Neutrophil (primary cell): Measurements from ENCODE around the gene COL12A1.

Source experiments
- H3K27ac ChIP-seq: fragments of 200-600 bp; sonication (generic); 2 replicates; pipeline ENCODE4 v1.5.1; 2016; ENCODE audit warnings: mild to moderate bottlenecking, moderate library complexity
- H3K27me3 ChIP-seq: fragments of 200-600 bp; sonication (generic); 2 replicates; pipeline ENCODE4 v1.6.0; 2016; ENCODE audit warnings: mild to moderate bottlenecking
- H3K36me3 ChIP-seq: fragments of 200-600 bp; sonication (generic); 2 replicates; pipeline ENCODE4 v1.5.1; 2017
- H3K4me1 ChIP-seq, 2 experiments: fragments of 200-600 bp in 1 of 2; sonication (generic) in 1 of 2; 1 replicate in 1 of 2; 2 replicates in 1 of 2; pipeline versions ENCODE4 v1.5.1 to v1.6.1; 2013 to 2016; ENCODE audit warnings: low read depth in 1 of 2, low read length in 1 of 2, mild to moderate bottlenecking in 1 of 2, moderate library complexity in 1 of 2; ENCODE audit not compliant: control insufficient read depth in 1 of 2, insufficient read depth in 1 of 2
- H3K4me3 ChIP-seq, 2 experiments: fragments of 200-600 bp in 1 of 2; sonication (generic) in 1 of 2; 1 replicate in 1 of 2; 2 replicates in 1 of 2; pipeline ENCODE4 v1.5.1; 2013 to 2016; ENCODE audit warnings: low read depth in 1 of 2, low read length in 1 of 2, mild to moderate bottlenecking in 1 of 2, moderate library complexity in 1 of 2
- H3K9me3 ChIP-seq: fragments of 200-600 bp; sonication (generic); 2 replicates; pipeline ENCODE4 v1.5.1; 2016
- TF ChIP-seq, protein P1 (sequence below): fragments of 200-600 bp; sonication (generic); IDR thresholded peaks from 2 replicates; pipeline ENCODE4 v1.5.1; 2016; ENCODE audit warnings: antibody characterized with exemption

The COL12A1 gene

DNA sequence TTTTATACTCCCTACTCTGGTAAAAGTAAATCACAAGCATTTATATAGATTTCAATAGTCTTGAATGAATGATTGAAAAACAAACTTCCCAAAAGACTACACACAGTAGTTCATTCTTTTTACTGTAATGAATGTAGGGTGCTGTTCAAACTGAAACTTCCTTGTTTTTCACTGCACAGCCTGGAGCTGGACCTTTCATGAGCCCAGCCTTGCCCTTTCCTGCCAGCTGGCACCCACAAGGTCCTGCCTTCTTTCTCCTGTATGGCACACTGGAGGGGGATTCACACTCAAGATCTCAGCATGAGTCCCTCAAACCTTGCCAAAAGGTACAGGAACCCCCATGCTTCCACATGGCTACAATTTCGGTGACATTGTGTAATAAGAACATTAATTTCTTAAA lies 50.9 kb downstream of the COL12A1 start:
- Histone ChIP-seq H3K27ac (no peak overlapping the region), H3K9me3 (no peaks in the 10 kb centered on the region), H3K27me3 (no peaks in the 10 kb centered on the region), H3K36me3 (no peaks in the 10 kb centered on the region), H3K4me1 (no peaks in the 10 kb centered on the region), H3K4me3 (no peak overlapping the region)
- TF ChIP-seq, protein P1, sequence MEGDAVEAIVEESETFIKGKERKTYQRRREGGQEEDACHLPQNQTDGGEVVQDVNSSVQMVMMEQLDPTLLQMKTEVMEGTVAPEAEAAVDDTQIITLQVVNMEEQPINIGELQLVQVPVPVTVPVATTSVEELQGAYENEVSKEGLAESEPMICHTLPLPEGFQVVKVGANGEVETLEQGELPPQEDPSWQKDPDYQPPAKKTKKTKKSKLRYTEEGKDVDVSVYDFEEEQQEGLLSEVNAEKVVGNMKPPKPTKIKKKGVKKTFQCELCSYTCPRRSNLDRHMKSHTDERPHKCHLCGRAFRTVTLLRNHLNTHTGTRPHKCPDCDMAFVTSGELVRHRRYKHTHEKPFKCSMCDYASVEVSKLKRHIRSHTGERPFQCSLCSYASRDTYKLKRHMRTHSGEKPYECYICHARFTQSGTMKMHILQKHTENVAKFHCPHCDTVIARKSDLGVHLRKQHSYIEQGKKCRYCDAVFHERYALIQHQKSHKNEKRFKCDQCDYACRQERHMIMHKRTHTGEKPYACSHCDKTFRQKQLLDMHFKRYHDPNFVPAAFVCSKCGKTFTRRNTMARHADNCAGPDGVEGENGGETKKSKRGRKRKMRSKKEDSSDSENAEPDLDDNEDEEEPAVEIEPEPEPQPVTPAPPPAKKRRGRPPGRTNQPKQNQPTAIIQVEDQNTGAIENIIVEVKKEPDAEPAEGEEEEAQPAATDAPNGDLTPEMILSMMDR = no peak

DNA sequence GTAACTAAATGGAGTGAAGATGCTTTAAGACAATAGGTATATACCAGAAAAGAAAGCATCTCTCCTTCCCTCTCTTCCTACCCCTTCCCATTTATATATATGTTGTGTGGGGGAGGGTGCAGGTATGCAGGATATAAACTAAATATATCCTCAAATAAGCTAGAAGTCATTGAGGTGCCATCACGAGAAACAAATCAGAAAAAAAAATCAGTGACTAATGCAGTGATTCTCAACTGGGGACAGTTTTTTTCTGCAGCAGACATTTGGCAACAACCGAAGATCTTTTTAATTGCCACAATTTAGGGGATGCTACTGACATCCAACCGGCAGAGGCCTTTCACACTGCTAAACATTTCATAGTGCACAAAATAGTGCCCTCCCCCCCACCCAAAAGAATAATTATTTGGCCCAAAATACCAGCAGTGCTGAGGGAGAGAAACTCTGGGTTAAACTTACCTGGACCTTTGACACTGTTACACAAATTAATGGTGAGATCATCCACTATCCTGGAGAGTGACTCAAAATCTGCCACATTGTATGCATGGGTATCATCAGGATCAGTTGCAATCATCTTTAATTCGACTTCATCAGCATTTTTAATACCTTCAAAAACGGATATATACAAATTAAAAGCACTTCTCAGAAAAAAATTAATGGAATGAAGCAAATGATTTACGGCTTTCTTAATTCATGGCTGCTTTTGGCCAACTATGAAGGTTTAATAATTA lies 55.0 kb downstream of the COL12A1 start:
- Histone ChIP-seq H3K27ac (no peak overlapping the region), H3K36me3 (no peaks in the 10 kb centered on the region), H3K4me3 (no peak overlapping the region), H3K4me1 (no peaks in the 10 kb centered on the region), H3K9me3 (no peaks in the 10 kb centered on the region), H3K27me3 (no peaks in the 10 kb centered on the region)
- TF ChIP-seq, protein P1 = no peak

DNA sequence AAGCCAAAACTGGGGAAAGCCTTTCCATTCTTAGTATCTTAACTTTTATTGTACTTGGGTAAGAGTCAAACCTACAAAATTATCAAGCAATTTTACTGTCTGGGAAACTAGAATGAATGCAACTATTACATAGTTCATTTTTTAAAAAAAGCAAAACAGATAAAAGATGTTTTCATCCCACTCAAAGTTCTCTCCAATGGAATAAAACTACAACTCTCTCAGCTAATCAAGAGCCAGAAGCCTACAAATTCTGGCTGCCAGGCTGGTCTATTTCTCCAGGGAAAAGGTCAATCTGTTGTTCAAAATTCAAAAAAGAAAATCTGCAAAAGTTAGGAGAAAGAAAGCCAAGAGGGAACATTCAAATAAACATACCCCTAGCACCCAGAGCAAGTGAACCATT lies 56.2 kb downstream of the COL12A1 start:
- Histone ChIP-seq H3K4me3 (no peak overlapping the region), H3K9me3 (no peaks in the 10 kb centered on the region), H3K27ac (no peak overlapping the region), H3K27me3 (no peaks in the 10 kb centered on the region), H3K36me3 (no peaks in the 10 kb centered on the region), H3K4me1 (no peaks in the 10 kb centered on the region)
- TF ChIP-seq, protein P1 = no peak

DNA sequence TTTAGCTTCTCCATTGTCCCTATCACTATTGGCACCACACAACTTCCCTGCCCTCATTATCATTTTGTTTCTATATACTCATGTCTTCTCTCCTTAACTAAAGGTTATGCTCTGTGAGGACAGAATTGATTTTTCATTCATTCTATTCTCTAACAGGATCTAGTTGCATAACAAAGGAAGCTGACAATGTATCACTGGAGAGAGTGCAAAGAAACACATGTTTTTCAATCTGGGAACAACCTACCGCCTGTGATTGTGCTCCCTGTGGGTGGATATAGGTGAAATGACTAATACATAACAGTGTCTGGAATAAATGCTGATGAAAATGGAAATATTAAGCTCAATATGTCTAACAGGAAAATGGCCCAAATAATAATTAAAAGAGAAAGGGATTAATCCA lies 56.6 kb downstream of the COL12A1 start:
- Histone ChIP-seq H3K27ac (no peak overlapping the region), H3K4me3 (no peak overlapping the region), H3K27me3 (no peaks in the 10 kb centered on the region), H3K9me3 (no peaks in the 10 kb centered on the region), H3K36me3 (no peaks in the 10 kb centered on the region), H3K4me1 (no peaks in the 10 kb centered on the region)
- TF ChIP-seq, protein P1 = no peak

DNA sequence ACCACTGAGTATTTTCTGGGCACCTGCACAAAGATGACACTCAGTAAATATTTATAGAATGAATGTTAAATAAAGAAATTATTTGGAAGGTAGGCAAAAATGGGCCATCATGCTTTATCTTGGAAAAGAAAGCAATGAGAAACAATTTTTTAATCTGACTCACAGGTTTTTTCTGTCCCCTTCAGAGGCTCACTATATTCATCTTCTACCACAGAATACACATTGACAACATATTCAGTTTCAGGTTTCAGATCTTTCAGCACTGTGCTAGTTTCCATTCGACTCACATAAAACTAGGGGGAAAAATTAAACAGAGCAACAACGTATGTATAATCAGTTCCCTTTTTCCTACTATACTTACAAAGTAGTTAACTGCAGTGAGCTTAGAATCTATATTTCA lies 58.3 kb downstream of the COL12A1 start:
- Histone ChIP-seq H3K4me3 (no peak overlapping the region), H3K4me1 (no peaks in the 10 kb centered on the region), H3K27ac (no peak overlapping the region), H3K27me3 (no peaks in the 10 kb centered on the region), H3K9me3 (no peaks in the 10 kb centered on the region), H3K36me3 (no peaks in the 10 kb centered on the region)
- TF ChIP-seq, protein P1 = no peak
